ENCODE measurements around the gene CRYBA4.
"Not testable (repeated sequence)": the region's sequence is repeated elsewhere in the genome, so short reads cannot be mapped to it uniquely, and the experiment has no call there.

The CRYBA4 gene

DNA sequence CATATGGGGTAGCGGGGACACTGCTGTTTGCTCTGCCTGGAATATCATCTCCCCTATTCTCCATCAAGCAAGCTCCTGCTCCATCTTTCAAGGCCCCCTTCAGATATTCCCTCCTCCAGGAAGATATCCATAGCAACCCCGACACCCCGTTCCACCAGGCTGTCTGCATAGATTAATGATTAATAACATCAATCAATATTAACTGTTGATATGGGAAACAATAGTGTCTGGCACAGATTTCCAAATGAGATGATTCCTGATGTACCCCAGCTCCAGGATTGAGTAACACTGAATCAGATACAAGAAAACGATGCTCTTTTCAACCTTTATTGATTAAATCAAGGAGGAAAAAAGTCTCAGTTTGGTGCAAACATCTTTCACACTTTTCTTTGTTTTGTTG lies 24.3 kb upstream of the CRYBA4 start:
- no peak for DNase-seq

- DNase-seq, result no peak
Observed at GRCh38 chr22:26599505-26599904, 22.3 kb upstream of the CRYBA4 start.

GRCh38 chr22:26601726-26602125 lies 20.0 kb upstream of the CRYBA4 start:
- DNase-seq, result no peak

DNA sequence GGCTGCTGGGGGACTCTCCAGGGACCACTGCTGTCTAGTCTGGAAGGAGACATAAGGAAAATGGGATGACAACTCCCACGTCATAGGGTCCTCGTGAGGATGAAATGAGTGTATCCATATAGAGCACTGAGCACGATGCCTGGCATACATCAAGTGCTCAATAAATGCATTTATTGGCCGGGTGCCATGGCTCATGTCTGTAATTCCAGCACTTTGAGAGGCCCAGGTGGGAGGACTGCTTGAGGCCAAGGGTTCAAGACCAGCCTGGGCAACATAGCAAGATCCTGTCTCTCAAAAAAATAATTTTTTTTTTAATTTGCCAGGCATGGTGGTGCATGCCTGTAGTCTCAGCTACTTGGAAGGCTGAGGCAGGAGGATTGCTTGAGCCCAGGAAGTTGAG lies 19.6 kb upstream of the CRYBA4 start:
- DNase-seq, result no peak

- no peak for DNase-seq
Observed at GRCh38 chr22:26604368-26604767, 17.4 kb upstream of the CRYBA4 start.

- peak; percentile 58 for DNase-seq
Observed at GRCh38 chr22:26606611-26607010, 15.2 kb upstream of the CRYBA4 start.

- no peak for DNase-seq
Observed at GRCh38 chr22:26608129-26608528, 13.6 kb upstream of the CRYBA4 start.

GRCh38 chr22:26609287-26609686 lies 12.5 kb upstream of the CRYBA4 start:
- no peak for DNase-seq

GRCh38 chr22:26610072-26610958 lies 11.4 kb upstream of the CRYBA4 start:
- peak; percentile 97 for DNase-seq

DNA sequence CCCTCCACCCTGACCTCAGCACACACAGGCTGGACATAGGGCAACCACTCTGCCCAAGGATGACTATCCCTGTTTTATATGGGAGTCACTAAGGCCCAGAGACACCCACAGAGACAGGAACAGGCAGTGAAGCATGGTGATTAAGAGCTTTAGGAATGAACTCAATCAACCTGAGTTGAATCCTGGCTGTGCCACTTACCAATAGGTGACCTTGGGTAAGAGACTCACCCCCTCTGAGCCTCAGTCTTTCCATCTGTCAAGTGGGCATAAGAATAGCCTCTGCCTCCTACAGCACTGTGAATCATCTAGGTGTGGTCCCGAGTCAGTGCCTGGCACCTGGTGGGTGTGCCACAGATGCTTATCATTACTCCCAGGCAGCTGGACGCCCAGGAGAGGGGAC lies 10.8 kb upstream of the CRYBA4 start:
- DNase-seq, result peak; percentile 62

DNA sequence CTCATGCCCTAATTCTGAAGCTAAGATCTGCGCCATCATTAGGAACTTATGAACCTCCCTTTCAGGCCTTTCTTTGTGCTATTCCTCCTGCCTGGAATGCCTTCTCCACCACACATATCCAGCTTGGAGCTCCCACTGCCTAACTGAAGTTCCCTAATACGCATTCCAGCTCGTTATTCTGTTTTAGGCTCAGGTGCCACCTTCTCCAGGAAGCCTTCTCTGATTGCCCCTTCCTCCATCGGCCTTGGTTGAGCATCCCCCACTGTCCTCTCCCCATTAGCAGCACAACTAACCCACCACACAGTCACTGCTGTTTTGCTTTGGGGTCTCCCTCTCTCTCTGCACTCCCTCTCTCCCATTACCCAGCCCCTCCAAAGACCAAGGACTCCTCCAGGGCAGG lies 9.1 kb upstream of the CRYBA4 start:
- DNase-seq, result no peak

DNA sequence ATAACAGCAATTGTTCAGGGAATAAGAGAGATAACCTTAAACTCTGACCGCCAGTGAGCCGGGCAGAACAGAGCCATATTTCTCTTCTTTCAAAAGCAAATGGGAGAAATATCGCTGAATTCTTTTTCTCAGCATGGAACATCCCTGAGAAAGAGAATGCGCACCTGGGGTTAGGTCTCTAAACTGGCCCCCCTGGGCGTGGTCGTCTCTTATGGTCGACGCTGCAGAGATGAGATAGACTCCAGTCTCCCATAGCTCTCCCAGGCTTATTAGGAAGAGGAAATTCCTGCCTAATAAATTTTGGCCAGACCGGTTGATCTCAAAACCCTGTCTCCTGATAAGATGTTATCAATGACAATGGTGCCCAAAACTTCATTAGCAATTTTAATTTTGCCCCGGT lies 8.0 kb upstream of the CRYBA4 start:
- not testable (repeated sequence) for DNase-seq

DNA sequence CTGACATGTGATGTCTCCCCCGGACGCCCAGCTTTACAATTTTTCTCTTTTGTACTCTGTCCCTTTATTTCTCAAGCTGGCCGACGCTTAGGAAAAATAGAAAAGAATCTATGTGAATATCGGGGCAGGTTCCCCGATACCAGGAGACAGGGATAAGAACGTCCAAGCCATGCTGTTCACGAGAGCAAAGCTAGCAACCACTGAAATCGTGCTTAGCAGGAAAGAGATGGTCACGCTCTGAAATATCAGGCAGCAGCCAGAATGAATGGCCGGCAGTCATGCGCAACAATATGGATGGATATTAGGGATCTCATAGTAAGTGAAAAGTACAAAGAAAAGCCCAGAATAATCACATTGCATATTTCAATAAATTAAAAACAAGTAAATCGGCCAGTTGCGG lies 7.4 kb upstream of the CRYBA4 start:
- no peak for DNase-seq

DNA sequence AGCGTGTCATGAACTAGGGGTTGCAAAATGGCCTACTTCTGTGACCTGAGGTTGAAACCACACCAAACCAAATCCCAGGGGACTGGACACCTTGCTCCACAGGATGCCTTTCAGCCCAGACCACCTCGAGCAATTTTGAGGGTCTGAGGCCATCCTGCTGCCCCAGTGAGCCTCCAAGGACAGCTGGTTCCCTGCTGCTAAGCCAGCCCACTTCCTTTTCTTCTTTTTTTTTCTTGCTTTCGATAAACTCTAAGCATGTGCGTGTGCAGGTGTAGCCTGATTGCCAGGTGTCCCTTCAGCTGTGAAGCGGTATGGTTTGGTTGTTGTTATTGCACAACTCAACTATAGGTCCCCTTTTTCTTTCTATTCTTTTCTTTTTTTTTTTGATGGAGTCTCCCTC lies 6.6 kb upstream of the CRYBA4 start:
- no peak for DNase-seq

GRCh38 chr22:26615830-26616435 lies 5.8 kb upstream of the CRYBA4 start:
- DNase-seq, result no peak

DNA sequence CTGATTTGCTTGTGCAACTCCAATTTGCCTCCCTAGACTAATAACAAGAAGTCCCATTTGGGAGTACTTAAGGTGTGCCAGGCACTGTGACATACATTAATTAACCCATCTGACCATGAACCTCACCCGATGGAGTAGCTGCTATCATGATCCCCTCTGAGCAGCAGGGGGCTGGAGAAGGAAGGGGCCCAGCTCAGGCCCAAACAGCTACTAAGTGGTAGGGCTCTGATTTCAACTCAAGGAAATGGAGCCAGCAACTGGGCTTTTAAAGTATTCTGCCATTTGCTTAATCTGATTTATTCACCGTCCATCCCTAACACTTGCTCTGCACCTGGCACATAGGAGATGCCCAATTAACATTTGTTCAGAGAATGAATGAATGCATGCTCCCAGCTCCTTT lies 5.1 kb upstream of the CRYBA4 start:
- no peak for DNase-seq

DNA sequence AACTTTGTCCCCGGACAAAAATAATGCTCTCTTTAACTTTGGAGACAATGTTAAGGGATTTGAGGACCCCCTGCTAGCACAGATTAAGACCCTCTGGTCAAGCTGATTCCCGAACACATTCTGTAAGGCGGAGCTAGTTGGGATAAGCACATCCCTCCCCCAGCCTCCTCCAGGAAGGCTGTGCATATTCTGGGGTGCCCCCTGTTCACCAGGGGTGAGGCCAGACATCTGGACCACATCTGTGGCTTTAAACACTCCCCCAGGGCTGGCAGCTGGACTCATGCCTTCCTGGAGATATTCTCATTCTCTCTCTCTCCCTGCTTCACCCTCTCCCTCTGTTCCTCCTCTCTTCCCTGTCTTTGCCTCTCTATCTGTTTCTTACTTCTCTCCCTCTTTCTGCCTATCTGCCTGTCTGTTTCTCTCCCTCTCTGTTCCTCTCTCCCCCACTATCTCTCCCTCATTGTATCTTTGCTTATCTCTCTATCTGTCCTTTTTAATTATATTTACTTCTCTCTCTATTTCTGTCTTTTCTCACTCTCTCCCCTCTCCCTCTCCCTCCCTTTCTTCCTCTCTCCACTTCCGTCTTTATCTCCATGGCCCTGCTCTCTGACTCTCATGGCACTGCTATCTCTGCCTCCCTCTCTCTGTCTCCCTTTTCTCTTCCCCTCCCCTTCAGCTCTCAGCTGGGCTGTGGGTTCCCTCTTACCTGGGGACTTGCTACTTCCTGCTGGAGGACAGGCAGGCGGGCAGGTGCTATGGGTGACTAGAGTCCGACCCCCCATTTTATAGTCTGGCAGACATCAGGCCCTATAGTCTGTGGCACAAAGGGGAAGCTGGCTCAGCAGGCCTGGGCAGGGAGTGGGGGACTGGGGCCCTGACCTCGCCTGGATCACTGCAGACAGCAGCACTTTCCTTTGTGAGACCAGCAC lies 4.2 kb upstream of the CRYBA4 start, which contains the start of gene CRYBB1:
Gene CRYBB1, minus strand, starts transcription at position 757 of the 929 bp plus-strand sequence. CDS start 1,708 bp downstream, outside the sequence.
- peak; percentile 20 for DNase-seq

DNA sequence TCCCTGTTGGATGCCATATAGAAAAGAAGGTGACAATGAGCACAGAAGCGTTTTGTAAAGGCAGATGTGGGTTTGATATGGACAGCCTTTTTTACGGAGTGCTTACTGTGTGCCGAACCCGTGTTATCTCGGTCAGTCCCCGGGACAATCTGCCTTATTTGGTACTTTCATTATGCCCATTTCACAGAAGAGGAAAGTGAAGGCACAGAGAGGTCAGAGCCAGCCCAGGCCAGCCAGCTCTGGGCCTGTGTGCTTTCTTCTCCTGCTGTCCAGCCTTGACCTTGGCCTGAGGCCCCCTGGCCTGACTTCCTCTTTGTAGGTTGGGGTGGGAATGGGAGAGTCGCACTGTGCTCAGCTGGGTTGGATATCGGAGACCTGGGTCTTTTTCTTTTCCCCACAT lies 3.3 kb upstream of the CRYBA4 start:
- DNase-seq, result no peak

DNA sequence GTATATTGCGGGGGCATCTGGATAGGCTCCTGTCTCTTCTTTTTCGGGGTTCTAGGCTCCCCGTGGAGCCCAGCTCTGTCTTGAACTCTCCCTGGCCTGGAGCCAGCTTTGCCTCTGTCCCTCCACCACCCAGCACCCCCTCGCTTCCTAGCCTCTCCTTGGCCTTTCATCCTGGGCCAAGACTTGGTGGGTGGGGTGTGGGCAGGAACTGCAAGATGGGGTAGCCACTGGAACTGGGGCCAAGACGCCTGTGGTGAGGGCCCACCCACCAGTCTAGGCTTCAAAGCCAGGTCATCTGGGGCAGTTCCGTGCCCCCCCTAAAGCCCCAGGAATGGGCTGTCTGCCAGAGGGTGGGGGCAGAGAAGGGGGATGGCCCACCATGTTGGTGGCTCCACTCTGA lies 2.3 kb upstream of the CRYBA4 start:
- no peak for DNase-seq

DNA sequence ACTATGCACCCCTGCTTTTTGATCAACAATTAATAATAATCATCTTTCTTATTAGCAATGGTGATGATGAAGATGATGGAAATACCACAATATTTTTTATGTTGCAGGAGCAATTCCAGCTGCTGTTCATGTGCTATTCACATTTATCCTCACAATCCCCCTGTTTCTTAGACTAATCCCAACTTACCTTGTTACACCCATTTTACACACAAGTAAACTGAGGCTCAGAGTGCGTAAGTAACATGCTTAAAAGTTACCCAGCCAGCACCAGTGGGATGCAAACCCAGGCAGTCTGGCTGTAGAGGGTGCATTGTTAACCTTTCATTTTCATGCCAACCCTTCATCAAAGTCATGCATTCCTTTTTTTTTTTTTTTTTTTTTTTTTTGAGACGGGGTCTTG lies 1.6 kb upstream of the CRYBA4 start:
- no peak for DNase-seq

- no peak for DNase-seq
Observed at GRCh38 chr22:26623984-26624383, 2.2 kb downstream of the CRYBA4 start.

DNA sequence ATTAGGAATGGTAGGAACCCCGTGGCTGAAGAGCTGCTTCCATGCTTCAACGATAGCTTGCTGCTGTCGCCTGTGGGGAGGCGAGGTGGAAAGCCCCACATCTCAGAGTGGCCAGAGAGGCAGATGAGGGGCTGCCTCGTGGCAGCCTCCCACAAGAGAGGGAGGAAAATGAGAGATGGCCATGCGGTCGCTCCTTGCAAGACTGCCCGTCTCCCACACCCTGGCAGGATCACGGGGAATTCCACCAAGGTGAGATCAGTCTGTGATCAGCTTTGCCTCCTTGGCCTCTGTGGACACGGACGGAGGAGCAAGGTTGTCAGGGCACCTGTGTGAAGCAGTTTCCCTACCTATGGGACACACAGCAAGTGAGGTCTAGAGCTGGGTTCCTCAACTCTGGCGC lies 3.0 kb downstream of the CRYBA4 start:
- no peak for DNase-seq
